PFSK-1 (cell line): ENCODE data around the gene ICA1.

Experiments
- FOXP2 ChIP-seq: optimal IDR thresholded peaks from 2 replicates; pipeline ENCODE3; 2011; ENCODE audit warnings: borderline replicate concordance, control low read depth, inconsistent platforms; ENCODE audit not compliant: insufficient read depth; ENCODE audit errors: extremely low read length, extremely low read depth
- POLR2AphosphoS5 ChIP-seq: IDR thresholded peaks from 2 replicates; pipeline ENCODE4 v1.6.1; 2012; ENCODE audit warnings: low read depth, mild to moderate bottlenecking, control low read depth, low read length, moderate library complexity
- SIN3A ChIP-seq: IDR thresholded peaks from 2 replicates; pipeline ENCODE4 v1.6.1; 2012; ENCODE audit warnings: mild to moderate bottlenecking, low read length, moderate library complexity, borderline replicate concordance; ENCODE audit not compliant: insufficient read depth
- TAF1 ChIP-seq: IDR thresholded peaks from 2 replicates; pipeline ENCODE4 v1.6.1; 2012; ENCODE audit warnings: low read length, control low read depth, borderline replicate concordance; ENCODE audit not compliant: insufficient read depth
- TF ChIP-seq, protein P1 (sequence below), 2 experiments: IDR thresholded peaks; 2 replicates each; pipeline versions ENCODE4 v1.6.1 to v1.8.0; 2011 to 2012; ENCODE audit warnings: low read depth in 2 of 2, low read length in 2 of 2, control low read depth in 1 of 2, inconsistent platforms in 1 of 2, mild to moderate bottlenecking in 1 of 2, moderate library complexity in 1 of 2; ENCODE audit not compliant: insufficient read depth in 1 of 2

ICA1 gene

DNA sequence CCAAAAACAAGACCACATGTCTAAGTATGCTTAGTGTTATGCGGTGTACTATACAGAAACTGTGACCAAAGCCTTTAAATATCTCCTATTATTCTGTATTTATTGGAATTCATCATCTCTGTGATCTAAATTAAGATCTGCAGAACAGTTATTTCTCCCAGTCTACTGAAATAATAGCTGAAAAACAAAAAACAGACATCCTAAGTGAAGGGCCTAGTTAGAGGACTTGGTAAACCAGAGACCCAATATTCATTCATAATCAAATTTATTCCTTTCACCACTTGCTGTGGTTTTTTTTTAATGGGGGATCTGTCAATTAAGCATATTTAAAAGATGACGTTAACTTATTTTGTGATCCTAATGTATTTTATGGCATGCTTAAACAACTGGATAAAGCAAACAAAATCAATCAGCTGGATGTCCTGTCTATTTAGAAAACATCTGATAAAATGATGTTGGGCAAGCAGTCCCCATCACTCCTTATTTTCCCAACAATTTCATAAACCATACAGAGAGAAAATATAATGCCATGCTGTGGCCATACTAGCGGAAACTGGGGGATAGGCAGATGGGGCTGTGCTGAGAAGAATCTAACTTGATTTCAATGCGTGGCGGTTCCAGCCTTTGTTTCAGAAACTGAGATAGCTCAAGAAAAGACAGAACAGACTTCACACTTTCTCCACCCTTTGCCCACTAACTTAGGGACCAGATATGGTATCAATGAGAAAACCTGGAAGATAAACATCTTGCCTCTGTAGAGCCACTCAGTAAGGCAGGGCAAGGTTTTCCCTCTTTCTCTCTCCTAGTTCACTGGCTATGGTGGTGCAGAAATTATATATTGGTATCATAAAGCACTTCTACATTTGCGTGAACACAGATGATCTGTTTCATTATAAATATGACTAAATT lies 32.9 kb downstream of the ICA1 start:
- TF ChIP-seq POLR2AphosphoS5: no peak
- TF ChIP-seq SIN3A: no peak
- TF ChIP-seq, protein P1, sequence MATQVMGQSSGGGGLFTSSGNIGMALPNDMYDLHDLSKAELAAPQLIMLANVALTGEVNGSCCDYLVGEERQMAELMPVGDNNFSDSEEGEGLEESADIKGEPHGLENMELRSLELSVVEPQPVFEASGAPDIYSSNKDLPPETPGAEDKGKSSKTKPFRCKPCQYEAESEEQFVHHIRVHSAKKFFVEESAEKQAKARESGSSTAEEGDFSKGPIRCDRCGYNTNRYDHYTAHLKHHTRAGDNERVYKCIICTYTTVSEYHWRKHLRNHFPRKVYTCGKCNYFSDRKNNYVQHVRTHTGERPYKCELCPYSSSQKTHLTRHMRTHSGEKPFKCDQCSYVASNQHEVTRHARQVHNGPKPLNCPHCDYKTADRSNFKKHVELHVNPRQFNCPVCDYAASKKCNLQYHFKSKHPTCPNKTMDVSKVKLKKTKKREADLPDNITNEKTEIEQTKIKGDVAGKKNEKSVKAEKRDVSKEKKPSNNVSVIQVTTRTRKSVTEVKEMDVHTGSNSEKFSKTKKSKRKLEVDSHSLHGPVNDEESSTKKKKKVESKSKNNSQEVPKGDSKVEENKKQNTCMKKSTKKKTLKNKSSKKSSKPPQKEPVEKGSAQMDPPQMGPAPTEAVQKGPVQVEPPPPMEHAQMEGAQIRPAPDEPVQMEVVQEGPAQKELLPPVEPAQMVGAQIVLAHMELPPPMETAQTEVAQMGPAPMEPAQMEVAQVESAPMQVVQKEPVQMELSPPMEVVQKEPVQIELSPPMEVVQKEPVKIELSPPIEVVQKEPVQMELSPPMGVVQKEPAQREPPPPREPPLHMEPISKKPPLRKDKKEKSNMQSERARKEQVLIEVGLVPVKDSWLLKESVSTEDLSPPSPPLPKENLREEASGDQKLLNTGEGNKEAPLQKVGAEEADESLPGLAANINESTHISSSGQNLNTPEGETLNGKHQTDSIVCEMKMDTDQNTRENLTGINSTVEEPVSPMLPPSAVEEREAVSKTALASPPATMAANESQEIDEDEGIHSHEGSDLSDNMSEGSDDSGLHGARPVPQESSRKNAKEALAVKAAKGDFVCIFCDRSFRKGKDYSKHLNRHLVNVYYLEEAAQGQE (IDR thresholded peaks at IDR 0.05; ENCODE audit: insufficient read depth in 1 of 2, low read depth in 2 of 2, low read length in 2 of 2): no peak

DNA sequence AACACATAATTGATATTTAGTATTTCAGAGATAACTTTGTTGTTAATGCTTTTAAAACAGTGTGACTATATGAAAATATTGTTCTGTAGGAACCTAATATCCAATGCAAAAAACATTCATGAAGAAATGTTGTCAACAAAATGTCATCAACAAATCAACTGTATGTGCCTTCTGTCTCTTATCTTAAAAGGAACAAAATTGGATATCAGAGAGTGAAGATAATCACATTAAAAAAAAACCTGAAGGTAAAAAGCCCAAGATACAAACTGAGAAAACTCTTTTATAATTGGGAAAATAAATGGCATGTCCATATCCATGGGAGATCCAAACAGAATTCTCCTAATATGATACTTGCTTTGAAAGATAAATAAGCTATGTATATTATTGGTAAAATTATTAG lies 33.9 kb downstream of the ICA1 start:
- TF ChIP-seq POLR2AphosphoS5 (no peak), FOXP2 (no peak), SIN3A (no peak), TAF1 (no peak)
- TF ChIP-seq, protein P1 (IDR thresholded peaks at IDR 0.05; ENCODE audit: insufficient read depth in 1 of 2, low read depth in 2 of 2, low read length in 2 of 2): no peak

DNA sequence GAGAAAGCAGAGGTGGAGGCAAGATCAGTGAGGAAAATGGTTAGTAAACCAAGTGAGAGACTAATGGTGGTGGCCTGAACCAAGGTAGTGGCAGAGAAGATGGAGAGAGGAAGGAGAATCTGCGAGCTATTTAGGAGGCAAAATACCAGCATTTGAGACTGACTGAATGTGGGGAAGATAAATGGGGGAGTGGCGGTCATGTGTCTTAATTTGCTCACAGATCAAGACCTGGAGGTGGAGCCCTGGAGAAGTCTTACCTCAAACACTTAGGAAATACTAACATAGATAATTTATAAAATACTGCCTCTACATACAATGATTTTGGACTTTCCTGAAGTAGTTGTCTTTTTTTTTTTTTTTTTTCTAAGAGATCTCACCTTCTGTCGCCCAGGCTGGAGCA lies 34.7 kb downstream of the ICA1 start:
- TF ChIP-seq TAF1 (no peak), FOXP2 (no peak), POLR2AphosphoS5 (no peak), SIN3A (no peak)
- TF ChIP-seq, protein P1 (IDR thresholded peaks at IDR 0.05; ENCODE audit: insufficient read depth in 1 of 2, low read depth in 2 of 2, low read length in 2 of 2): no peak

DNA sequence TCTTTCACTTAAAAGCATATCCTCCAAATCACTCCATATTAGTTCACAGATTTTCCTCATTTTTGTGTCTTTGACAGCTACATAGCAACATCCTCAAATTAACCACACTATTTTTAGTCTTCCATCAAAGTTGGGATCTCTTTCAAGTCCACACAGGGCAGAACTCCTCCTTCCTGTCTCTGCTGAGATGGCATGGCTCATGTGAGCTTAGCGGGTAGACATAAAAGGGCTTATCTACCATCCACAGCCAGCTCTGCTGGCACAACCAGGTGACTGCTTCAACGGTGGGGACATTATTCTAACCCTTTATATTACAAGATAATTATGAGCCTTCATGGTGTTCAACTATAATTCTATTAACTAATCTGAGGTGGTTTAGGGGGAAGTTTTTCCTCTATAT lies 35.5 kb downstream of the ICA1 start:
- TF ChIP-seq, protein P1 (IDR thresholded peaks at IDR 0.05; ENCODE audit: insufficient read depth in 1 of 2, low read depth in 2 of 2, low read length in 2 of 2): no peak
- TF ChIP-seq SIN3A: no peak
- TF ChIP-seq POLR2AphosphoS5: no peak
- TF ChIP-seq TAF1: no peak
- TF ChIP-seq FOXP2: no peak

DNA sequence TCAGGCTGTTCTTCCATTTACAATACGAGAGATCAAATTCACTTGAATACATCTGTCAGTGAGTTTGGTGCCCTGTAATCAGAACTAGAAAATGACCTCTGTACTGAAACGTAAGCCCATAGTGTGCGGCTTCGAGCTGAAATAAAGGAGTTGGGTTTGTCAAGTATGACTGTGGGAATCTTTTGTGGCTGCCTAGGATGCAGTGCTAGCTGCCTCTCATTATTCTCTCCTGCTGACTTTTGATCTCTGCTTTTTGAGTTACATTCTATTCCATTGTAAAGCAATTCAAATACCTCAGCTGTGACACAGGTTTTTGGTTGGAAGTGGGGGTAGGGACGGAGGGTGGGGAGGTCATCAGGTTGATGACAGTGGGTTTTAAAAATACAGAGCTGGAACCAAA lies 40.4 kb downstream of the ICA1 start:
- TF ChIP-seq, protein P1 (IDR thresholded peaks at IDR 0.05; ENCODE audit: insufficient read depth in 1 of 2, low read depth in 2 of 2, low read length in 2 of 2): no peak
- TF ChIP-seq TAF1 (no peak), SIN3A (no peak), FOXP2 (no peak), POLR2AphosphoS5 (no peak)
